ENCODE data around the gene FTL.

The FTL gene

GRCh38 chr19:48925240-48925843, 39.8 kb upstream of the FTL start:
- TF ChIP-seq, protein P1, sequence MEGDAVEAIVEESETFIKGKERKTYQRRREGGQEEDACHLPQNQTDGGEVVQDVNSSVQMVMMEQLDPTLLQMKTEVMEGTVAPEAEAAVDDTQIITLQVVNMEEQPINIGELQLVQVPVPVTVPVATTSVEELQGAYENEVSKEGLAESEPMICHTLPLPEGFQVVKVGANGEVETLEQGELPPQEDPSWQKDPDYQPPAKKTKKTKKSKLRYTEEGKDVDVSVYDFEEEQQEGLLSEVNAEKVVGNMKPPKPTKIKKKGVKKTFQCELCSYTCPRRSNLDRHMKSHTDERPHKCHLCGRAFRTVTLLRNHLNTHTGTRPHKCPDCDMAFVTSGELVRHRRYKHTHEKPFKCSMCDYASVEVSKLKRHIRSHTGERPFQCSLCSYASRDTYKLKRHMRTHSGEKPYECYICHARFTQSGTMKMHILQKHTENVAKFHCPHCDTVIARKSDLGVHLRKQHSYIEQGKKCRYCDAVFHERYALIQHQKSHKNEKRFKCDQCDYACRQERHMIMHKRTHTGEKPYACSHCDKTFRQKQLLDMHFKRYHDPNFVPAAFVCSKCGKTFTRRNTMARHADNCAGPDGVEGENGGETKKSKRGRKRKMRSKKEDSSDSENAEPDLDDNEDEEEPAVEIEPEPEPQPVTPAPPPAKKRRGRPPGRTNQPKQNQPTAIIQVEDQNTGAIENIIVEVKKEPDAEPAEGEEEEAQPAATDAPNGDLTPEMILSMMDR (IDR thresholded peaks at IDR 0.05): no peak

GRCh38 chr19:48926909-48927308, 38.2 kb upstream of the FTL start:
- TF ChIP-seq, protein P1 (IDR thresholded peaks at IDR 0.05): no peak

- TF ChIP-seq, protein P1 (IDR thresholded peaks at IDR 0.05): no peak
Measured at GRCh38 chr19:48928164-48929025, 36.7 kb upstream of the FTL start.

GRCh38 chr19:48933382-48933932, 31.7 kb upstream of the FTL start, which contains the start of gene DHDH:
Gene DHDH, plus strand, starts transcription at chr19:48933699. Its CDS starts 23 bp downstream, at chr19:48933722.
- TF ChIP-seq, protein P1 (IDR thresholded peaks at IDR 0.05): no peak

DNA sequence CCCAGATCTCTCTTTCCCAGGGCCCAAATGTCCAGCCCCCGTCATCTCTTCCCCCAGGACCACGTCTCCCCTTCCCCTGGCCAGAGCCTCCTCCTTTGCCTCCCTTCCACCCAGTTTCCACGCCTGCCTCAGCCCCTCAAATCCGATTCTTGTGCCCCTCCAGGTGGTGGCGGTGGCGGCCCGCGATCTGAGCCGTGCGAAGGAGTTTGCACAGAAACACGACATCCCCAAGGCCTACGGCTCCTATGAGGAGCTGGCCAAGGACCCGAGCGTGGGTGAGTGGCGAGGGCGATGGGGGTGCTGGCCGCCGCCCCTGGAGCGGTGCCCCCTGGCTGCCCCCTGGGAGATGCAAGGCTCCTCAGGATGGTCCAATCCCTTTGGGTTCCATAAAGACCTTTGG, 30.3 kb upstream of the FTL start:
- TF ChIP-seq, protein P1 (IDR thresholded peaks at IDR 0.05): no peak

GRCh38 chr19:48935864-48936263, 29.2 kb upstream of the FTL start:
- TF ChIP-seq, protein P1 (IDR thresholded peaks at IDR 0.05): no peak

- TF ChIP-seq, protein P1 (IDR thresholded peaks at IDR 0.05): no peak
Measured at GRCh38 chr19:48938256-48938655, 26.9 kb upstream of the FTL start.
